ENCODE measurements around the gene RPL36A. TPM values are rescaled to one million over a fixed set of nuclear protein-coding genes. Genes with fewer than 3 reads are reported as not detected.

Gene RPL36A
- polyA plus RNA-seq (2013, experiment 1 of 2): 6,169 TPM
- polyA plus RNA-seq (2013, experiment 2 of 2): 5,932 TPM

- H3K4me2 ChIP-seq (ENCODE audit: insufficient read depth, low read length, poor library complexity, severe bottlenecking): peak within 1 kb of the TSS; percentile 54
Observed at GRCh38 chrX:101390664-101391525, at the start of gene RPL36A. TSS of gene RPL36A (plus strand) at chrX:101391011. CDS start at chrX:101391044, 33 bp downstream.

GRCh38 chrX:101347859-101348451 lies 42.9 kb upstream of the RPL36A start:
- H3K27me3 ChIP-seq (ENCODE audit: control insufficient read depth in 3 of 3, insufficient read depth in 3 of 3, low read depth in 1 of 3, low read length in 3 of 3): no peaks in the 10 kb centered on the region
- no peak overlapping the region for H3K14ac ChIP-seq (ENCODE audit: low read length)
- peak overlapping the region; percentile 90 to 96 for H3K4me3 ChIP-seq (ENCODE audit: low read length in 2 of 2)
- no peak overlapping the region for H4K8ac ChIP-seq (ENCODE audit: low read depth, low read length)
- no peak overlapping the region for H2BK120ac ChIP-seq (ENCODE audit: low read depth, low read length)
- no peaks in the 10 kb centered on the region for H3K79me1 ChIP-seq (ENCODE audit: low read depth, low read length)
- no peak overlapping the region for H2BK5ac ChIP-seq (ENCODE audit: low read length)
- H2BK12ac ChIP-seq (ENCODE audit: low read length): no peak overlapping the region
- no peak overlapping the region for H4K91ac ChIP-seq (ENCODE audit: low read depth, low read length, poor library complexity)
- H3K23ac ChIP-seq (ENCODE audit: low read depth, low read length, poor library complexity): no peak overlapping the region
- no peak overlapping the region for H3K4ac ChIP-seq (ENCODE audit: low read length)
- no peak overlapping the region for H2AK5ac ChIP-seq (ENCODE audit: low read depth, low read length)
- peak overlapping the region; percentile 64 for H3K4me2 ChIP-seq (ENCODE audit: insufficient read depth, low read length, poor library complexity, severe bottlenecking)
- H2AFZ ChIP-seq (ENCODE audit: low read length): peak overlapping the region; percentile 98
- no peak overlapping the region for H2BK15ac ChIP-seq (ENCODE audit: low read length)
- H3K18ac ChIP-seq (ENCODE audit: low read length): no peak overlapping the region
- no peaks in the 10 kb centered on the region for H3K9me3 ChIP-seq (replicated peaks in 1 of 2; ENCODE audit: control insufficient read depth in 2 of 2, insufficient read depth in 1 of 2, low read depth in 1 of 2, low read length in 2 of 2)
- H3K9ac ChIP-seq (ENCODE audit: low read depth, low read length, poor library complexity): no peak overlapping the region
- H3K27ac ChIP-seq (replicated peaks; ENCODE audit: low read length): no peak overlapping the region
- peaks cover 1 to 3% of the 10 kb centered on the region in 2 donors for H3K4me1 ChIP-seq (ENCODE audit: control insufficient read depth in 2 of 2, insufficient read depth in 1 of 2, low read depth in 1 of 2, low read length in 2 of 2)
- no CpG with 5 or more reads among the region's 14 CpGs for WGBS, 2 donors (ENCODE audit: extremely low coverage in 2 of 2, insufficient read length in 2 of 2, insufficient replicate concordance in 1 of 2)
- no peak for DNase-seq (ENCODE audit: low spot score)
- peaks cover 0 to 19% of the 10 kb centered on the region in 2 donors for H3K36me3 ChIP-seq (replicated peaks in 1 of 2; ENCODE audit: control insufficient read depth in 2 of 2, insufficient read depth in 2 of 2, low read length in 2 of 2)

More at GRCh38 chrX:101390664-101391525, at the start of gene RPL36A:
- peak within 1 kb of the TSS; percentile 80 for H3K18ac ChIP-seq (ENCODE audit: low read length)
- H2BK12ac ChIP-seq (ENCODE audit: low read length): no peak within 1 kb of the TSS
- H3K9me3 ChIP-seq (replicated peaks in 1 of 2; ENCODE audit: control insufficient read depth in 2 of 2, insufficient read depth in 1 of 2, low read depth in 1 of 2, low read length in 2 of 2): no peaks in the 10 kb centered on the region
- no peaks in the 10 kb centered on the region for H3K27me3 ChIP-seq (ENCODE audit: control insufficient read depth in 3 of 3, insufficient read depth in 3 of 3, low read depth in 1 of 3, low read length in 3 of 3)
- H2AFZ ChIP-seq (ENCODE audit: low read length): peak within 1 kb of the TSS; percentile 88
- H3K14ac ChIP-seq (ENCODE audit: low read length): no peak within 1 kb of the TSS
- no peak within 1 kb of the TSS for H2BK120ac ChIP-seq (ENCODE audit: low read depth, low read length)
- no CpG with 5 or more reads among the region's 47 CpGs for WGBS, 2 donors (ENCODE audit: extremely low coverage in 2 of 2, insufficient read length in 2 of 2, insufficient replicate concordance in 1 of 2)
- no peak within 1 kb of the TSS for H2AK5ac ChIP-seq (ENCODE audit: low read depth, low read length)
- no peak within 1 kb of the TSS for H4K91ac ChIP-seq (ENCODE audit: low read depth, low read length, poor library complexity)
- H2BK5ac ChIP-seq (ENCODE audit: low read length): no peak within 1 kb of the TSS
- peak; percentile 70 for DNase-seq (ENCODE audit: low spot score)
- H3K79me1 ChIP-seq (ENCODE audit: low read depth, low read length): peaks cover 3% of the 10 kb centered on the region
- no peak within 1 kb of the TSS for H3K23ac ChIP-seq (ENCODE audit: low read depth, low read length, poor library complexity)
- H3K4me3 ChIP-seq (ENCODE audit: low read length in 2 of 2): peak within 1 kb of the TSS; percentile 74 to 97
- H3K4me1 ChIP-seq (ENCODE audit: control insufficient read depth in 2 of 2, insufficient read depth in 1 of 2, low read depth in 1 of 2, low read length in 2 of 2): peaks cover 3 to 9% of the 10 kb centered on the region in 2 donors
- H2BK15ac ChIP-seq (ENCODE audit: low read length): no peak within 1 kb of the TSS
- H3K36me3 ChIP-seq (replicated peaks in 1 of 2; ENCODE audit: control insufficient read depth in 2 of 2, insufficient read depth in 2 of 2, low read length in 2 of 2): peaks cover 8 to 43% of the 10 kb centered on the region in 2 donors
- peak within 1 kb of the TSS; percentile 97 for H3K9ac ChIP-seq (ENCODE audit: low read depth, low read length, poor library complexity)
- no peak within 1 kb of the TSS for H3K4ac ChIP-seq (ENCODE audit: low read length)
- H3K27ac ChIP-seq (replicated peaks; ENCODE audit: low read length): peak within 1 kb of the TSS; percentile 51
- peak within 1 kb of the TSS; percentile 65 for H4K8ac ChIP-seq (ENCODE audit: low read depth, low read length)

- Histone ChIP-seq H3K36me3 (replicated peaks in 1 of 2; ENCODE audit: control insufficient read depth in 2 of 2, insufficient read depth in 2 of 2, low read length in 2 of 2) (peaks cover 0 to 19% of the 10 kb centered on the region in 2 donors), H3K4ac (ENCODE audit: low read length) (no peak within 1 kb of the TSS), H2BK120ac (ENCODE audit: low read depth, low read length) (no peak within 1 kb of the TSS), H4K8ac (ENCODE audit: low read depth, low read length) (no peak within 1 kb of the TSS), H3K4me3 (ENCODE audit: low read length in 2 of 2) (peak within 1 kb of the TSS; percentile 90 to 96), H3K9ac (ENCODE audit: low read depth, low read length, poor library complexity) (peak within 1 kb of the TSS; percentile 83), H3K14ac (ENCODE audit: low read length) (no peak within 1 kb of the TSS), H3K18ac (ENCODE audit: low read length) (peak within 1 kb of the TSS; percentile 88), H3K4me2 (ENCODE audit: insufficient read depth, low read length, poor library complexity, severe bottlenecking) (peak within 1 kb of the TSS; percentile 64), H3K4me1 (ENCODE audit: control insufficient read depth in 2 of 2, insufficient read depth in 1 of 2, low read depth in 1 of 2, low read length in 2 of 2) (peaks cover 1 to 3% of the 10 kb centered on the region in 2 donors), H2BK15ac (ENCODE audit: low read length) (no peak within 1 kb of the TSS), H2AK5ac (ENCODE audit: low read depth, low read length) (no peak within 1 kb of the TSS), H2AFZ (ENCODE audit: low read length) (peak within 1 kb of the TSS; percentile 98), H3K23ac (ENCODE audit: low read depth, low read length, poor library complexity) (peak within 1 kb of the TSS; percentile 44), H3K9me3 (replicated peaks in 1 of 2; ENCODE audit: control insufficient read depth in 2 of 2, insufficient read depth in 1 of 2, low read depth in 1 of 2, low read length in 2 of 2) (no peaks in the 10 kb centered on the region), H4K91ac (ENCODE audit: low read depth, low read length, poor library complexity) (no peak within 1 kb of the TSS), H3K27me3 (ENCODE audit: control insufficient read depth in 3 of 3, insufficient read depth in 3 of 3, low read depth in 1 of 3, low read length in 3 of 3) (no peaks in the 10 kb centered on the region), H2BK5ac (ENCODE audit: low read length) (no peak within 1 kb of the TSS), H3K27ac (replicated peaks; ENCODE audit: low read length) (peak within 1 kb of the TSS; percentile 67), H2BK12ac (ENCODE audit: low read length) (no peak within 1 kb of the TSS), H3K79me1 (ENCODE audit: low read depth, low read length) (no peaks in the 10 kb centered on the region)
- no CpG with 5 or more reads among the region's 55 CpGs for WGBS, 2 donors (ENCODE audit: extremely low coverage in 2 of 2, insufficient read length in 2 of 2, insufficient replicate concordance in 1 of 2)
- DNase-seq (ENCODE audit: low spot score): peak; percentile 32
Observed at GRCh38 chrX:101348452-101349192, 42.2 kb upstream of the RPL36A start, which contains the start of gene TIMM8A. TSS of gene TIMM8A (minus strand) at chrX:101348742. CDS start at chrX:101348664, 78 bp downstream.

Data from neuronal stem cell (in vitro differentiated cells).